ENCODE results near the gene SYNE2. TPM values are rescaled to one million over a fixed set of nuclear protein-coding genes. Genes with fewer than 3 reads are reported as not detected.

The SYNE2 gene
- total RNA-seq, 4 donors from 2014 or later = 314 to 379 (median 342) TPM

DNA sequence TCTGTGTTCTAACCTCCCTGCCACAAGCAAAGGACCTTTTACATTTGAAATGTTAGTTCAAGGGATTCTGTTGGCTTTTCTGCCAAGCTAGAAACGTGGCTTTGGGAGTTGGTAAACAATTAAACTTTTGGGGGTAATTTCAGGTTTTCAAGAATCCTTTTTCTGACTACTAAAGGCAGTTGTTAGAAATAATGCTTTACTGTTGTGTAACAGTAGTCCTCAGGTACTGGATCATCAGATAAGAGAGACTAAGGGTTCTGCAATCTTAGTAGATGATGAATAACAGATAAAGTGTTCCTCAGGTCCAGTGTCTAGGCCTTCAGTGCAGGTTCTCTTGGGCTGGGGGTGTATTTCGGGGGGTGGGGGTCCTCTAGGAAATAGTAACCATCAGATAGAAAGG lies 192.3 kb downstream of the SYNE2 start:
- Histone ChIP-seq H3K27me3 (no peaks in the 10 kb centered on the region), H3K4me3 (replicated peaks in 1 of 3) (no peak overlapping the region), H3K9me3 (no peaks in the 10 kb centered on the region), H3K4me1 (peaks cover 0 to 8% of the 10 kb centered on the region in 2 donors), H3K27ac (no peak overlapping the region), H3K36me3 (peaks cover 0 to 4% of the 10 kb centered on the region in 2 donors)
- 74 to 83% methylated on average over 2 of the region's 2 CpGs for WGBS, 2 donors
- TF ChIP-seq POLR2A (IDR thresholded peaks at IDR 0.05) = no peak
- TF ChIP-seq, protein P1, sequence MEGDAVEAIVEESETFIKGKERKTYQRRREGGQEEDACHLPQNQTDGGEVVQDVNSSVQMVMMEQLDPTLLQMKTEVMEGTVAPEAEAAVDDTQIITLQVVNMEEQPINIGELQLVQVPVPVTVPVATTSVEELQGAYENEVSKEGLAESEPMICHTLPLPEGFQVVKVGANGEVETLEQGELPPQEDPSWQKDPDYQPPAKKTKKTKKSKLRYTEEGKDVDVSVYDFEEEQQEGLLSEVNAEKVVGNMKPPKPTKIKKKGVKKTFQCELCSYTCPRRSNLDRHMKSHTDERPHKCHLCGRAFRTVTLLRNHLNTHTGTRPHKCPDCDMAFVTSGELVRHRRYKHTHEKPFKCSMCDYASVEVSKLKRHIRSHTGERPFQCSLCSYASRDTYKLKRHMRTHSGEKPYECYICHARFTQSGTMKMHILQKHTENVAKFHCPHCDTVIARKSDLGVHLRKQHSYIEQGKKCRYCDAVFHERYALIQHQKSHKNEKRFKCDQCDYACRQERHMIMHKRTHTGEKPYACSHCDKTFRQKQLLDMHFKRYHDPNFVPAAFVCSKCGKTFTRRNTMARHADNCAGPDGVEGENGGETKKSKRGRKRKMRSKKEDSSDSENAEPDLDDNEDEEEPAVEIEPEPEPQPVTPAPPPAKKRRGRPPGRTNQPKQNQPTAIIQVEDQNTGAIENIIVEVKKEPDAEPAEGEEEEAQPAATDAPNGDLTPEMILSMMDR (IDR thresholded peaks at IDR 0.05) = no peak
- DNase-seq = no peak
- intact Hi-C loops (cut with DNase I) = loop anchor here (10.0 kb wide), 1 partner anchor 60 kb away; no protein-coding TSS in a partner anchor

DNA sequence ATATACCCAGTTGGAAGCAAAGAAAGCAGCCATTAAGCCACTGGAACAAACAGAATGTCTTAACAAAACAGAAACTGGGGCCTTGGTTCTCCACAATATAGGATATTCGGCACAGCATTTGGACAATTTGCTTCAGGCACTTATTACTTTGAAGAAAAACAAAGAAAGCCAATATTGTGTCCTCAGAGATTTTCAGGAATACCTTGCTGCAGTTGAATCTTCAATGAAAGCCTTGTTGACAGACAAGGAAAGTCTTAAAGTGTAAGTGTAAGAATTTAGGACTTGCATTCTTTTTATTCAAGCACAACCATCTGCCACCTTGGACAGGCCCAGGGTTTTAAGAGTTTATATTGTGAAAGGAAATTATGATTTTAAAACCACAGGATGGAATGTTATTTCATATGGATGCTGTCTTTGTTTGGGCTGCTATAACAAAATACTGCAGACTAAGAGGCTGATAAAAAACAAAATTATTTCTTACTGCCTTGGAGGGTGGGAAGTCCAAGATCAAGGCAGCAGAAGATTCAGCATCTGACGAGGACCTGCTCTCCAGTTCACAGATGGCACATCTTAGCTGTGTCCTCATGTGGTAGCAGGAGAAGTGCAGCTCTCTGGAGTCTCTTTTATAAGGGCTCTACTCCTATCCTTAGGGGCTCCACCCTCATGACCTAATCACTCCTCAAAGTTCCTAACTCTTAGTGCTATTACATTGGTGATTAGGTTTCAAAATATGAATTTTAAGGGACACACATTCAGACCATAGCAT lies 197.0 kb downstream of the SYNE2 start:
- Histone ChIP-seq H3K4me1 (peaks cover 0 to 8% of the 10 kb centered on the region in 2 donors), H3K4me3 (replicated peaks in 1 of 3) (no peak overlapping the region), H3K9me3 (no peaks in the 10 kb centered on the region), H3K27me3 (no peaks in the 10 kb centered on the region), H3K27ac (no peak overlapping the region), H3K36me3 (peaks cover 8 to 17% of the 10 kb centered on the region in 2 donors)
- intact Hi-C loops (cut with DNase I) = loop anchor here (10.0 kb wide), 1 partner anchor 55 kb away; no protein-coding TSS in a partner anchor
- DNase-seq = no peak
- 86 to 94% methylated on average over 2 of the region's 2 CpGs for WGBS, 2 donors
- TF ChIP-seq, protein P1 (IDR thresholded peaks at IDR 0.05) = no peak
- TF ChIP-seq POLR2A (IDR thresholded peaks at IDR 0.05) = no peak

DNA sequence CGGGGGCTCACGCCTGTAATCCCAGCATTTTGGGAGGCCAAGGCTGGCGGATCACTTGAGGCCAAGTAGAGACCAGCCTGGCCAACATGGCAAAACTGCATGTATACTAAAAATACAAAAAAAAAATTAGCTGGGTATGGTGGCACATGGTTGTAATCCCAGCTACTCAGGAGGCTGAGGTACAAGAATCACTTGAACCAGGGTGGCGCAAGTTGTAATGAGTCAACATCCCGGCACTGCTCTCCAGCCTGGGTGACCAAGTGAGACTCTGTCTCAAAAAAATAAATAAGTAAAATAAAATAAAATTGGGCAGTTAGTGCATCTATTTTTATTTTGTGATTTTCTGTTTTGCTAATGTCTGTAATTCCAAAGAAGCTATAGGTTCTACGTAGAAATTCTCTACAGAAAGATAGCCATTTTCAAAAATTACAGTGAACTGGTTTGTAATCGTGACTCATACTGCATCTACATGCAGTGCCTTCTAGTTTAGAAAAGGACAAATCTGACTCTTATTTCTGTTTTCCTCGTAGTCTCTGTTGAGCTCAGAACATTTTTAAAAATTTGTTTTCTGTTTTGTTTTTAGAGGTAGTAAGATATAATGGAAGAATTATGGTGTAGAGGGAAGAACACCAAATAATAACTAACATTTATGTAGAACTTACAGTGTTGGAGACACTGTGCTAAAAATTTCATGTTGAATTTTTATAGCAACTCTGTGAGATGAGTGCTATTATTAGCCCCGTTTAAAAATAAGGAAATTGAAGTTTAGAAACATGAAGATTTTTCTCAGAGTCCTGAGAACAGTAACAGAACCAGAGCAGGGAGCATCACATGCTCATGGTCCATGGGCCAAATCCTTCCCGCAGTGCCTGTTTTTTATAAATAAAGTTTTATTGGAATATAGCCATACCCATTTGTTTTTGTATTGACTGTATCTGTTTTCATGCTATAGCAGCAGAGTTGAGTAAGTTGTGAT lies 201.2 kb downstream of the SYNE2 start:
- no peak overlapping the region for H3K4me3 ChIP-seq (replicated peaks in 1 of 3)
- H3K36me3 ChIP-seq = peaks cover 8 to 17% of the 10 kb centered on the region in 2 donors
- TF ChIP-seq POLR2A (IDR thresholded peaks at IDR 0.05) = no peak
- TF ChIP-seq, protein P1 (IDR thresholded peaks at IDR 0.05) = no peak
- intact Hi-C loops (cut with DNase I) = no loop called here
- peak overlapping the region; percentile 3 to 47 (median 11) for H3K27ac ChIP-seq
- peak; percentile 21 to 28 for DNase-seq
- no peaks in the 10 kb centered on the region for H3K4me1 ChIP-seq
- no peaks in the 10 kb centered on the region for H3K27me3 ChIP-seq
- H3K9me3 ChIP-seq = no peaks in the 10 kb centered on the region
- WGBS, 2 donors = 80 to 84% methylated on average over 10 of the region's 10 CpGs

DNA sequence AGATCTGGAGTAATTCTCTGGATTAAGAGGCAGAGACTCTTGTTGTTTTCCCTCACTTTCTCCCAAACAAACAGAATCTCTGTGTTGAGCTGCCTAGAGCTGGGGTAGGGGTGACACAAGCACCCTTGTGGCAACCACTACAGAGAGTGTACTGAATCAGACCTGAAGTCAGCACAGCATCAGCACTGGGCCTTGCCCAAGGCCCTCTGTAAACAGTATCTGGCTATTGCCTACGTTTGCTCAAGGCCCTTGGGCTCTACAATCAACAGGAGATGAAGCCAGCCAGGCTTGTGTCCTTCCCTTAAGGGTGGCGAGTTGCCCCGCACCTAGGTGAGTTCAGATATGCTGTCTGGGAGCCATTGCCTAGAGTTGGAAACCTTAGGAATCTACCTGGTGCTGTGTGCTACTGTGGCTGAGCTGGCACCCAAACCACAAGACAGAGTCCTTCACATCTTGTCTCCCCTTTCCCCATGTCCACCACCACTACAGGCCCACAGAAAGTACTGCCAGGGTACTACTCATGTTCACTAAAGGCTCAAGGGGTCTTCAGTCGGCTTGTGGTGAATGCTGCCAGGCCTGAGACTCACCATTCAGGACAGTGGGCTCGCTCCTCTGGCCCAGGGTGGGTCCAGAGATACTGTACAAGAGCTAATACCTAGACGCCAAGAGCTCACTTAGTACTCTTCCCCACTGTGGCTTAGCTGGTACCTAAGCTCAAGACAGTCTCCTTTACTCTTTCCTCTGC lies 206.8 kb downstream of the SYNE2 start:
- intact Hi-C loops (cut with DNase I) = no loop called here
- H3K27ac ChIP-seq = peak overlapping the region in 2 of 3 donors; percentile 2 to 84
- no peak overlapping the region for H3K4me3 ChIP-seq (replicated peaks in 1 of 3)
- H3K9me3 ChIP-seq = no peaks in the 10 kb centered on the region
- DNase-seq = no peak
- H3K36me3 ChIP-seq = no peaks in the 10 kb centered on the region
- peaks cover 21 to 31% of the 10 kb centered on the region in 2 donors for H3K4me1 ChIP-seq
- WGBS, 2 donors = 97% methylated on average over 6 of the region's 6 CpGs
- TF ChIP-seq POLR2A (IDR thresholded peaks at IDR 0.05) = no peak
- TF ChIP-seq, protein P1 (IDR thresholded peaks at IDR 0.05) = no peak
- no peaks in the 10 kb centered on the region for H3K27me3 ChIP-seq
